ENCODE data around the gene SNX15.

DNA sequence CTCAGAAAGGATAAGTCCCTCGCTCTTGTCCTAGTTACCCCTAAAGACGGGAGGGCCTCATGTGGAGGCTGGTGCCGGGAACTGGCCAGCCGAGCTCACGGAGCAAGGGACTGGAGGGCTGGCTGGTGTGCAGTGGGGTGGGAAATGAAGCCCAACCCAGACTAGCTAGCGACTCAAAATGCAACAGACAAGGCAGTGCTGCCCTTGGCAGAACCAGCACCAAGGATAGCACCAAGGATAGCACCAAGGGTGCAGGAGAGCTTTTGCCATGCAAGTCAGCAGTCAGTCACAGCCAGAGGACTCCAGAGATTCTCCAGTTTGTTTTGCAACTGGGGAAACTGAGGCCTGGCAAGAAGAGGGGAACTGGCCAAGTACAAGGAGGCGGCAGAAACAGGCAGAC lies 24.0 kb upstream of the SNX15 start:
- TF ChIP-seq, protein P1, sequence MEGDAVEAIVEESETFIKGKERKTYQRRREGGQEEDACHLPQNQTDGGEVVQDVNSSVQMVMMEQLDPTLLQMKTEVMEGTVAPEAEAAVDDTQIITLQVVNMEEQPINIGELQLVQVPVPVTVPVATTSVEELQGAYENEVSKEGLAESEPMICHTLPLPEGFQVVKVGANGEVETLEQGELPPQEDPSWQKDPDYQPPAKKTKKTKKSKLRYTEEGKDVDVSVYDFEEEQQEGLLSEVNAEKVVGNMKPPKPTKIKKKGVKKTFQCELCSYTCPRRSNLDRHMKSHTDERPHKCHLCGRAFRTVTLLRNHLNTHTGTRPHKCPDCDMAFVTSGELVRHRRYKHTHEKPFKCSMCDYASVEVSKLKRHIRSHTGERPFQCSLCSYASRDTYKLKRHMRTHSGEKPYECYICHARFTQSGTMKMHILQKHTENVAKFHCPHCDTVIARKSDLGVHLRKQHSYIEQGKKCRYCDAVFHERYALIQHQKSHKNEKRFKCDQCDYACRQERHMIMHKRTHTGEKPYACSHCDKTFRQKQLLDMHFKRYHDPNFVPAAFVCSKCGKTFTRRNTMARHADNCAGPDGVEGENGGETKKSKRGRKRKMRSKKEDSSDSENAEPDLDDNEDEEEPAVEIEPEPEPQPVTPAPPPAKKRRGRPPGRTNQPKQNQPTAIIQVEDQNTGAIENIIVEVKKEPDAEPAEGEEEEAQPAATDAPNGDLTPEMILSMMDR (IDR thresholded peaks at IDR 0.05) = no peak
- TF ChIP-seq POLR2A (IDR thresholded peaks at IDR 0.05) = no peak
